ENCODE results near the gene CA5B.
"Not testable (repeated sequence)": the region's sequence is repeated elsewhere in the genome, so short reads cannot be mapped to it uniquely, and the experiment has no call there.

The CA5B gene

GRCh38 chrX:15718283-15718970, 19.6 kb upstream of the CA5B start:
- TF ChIP-seq CTCF (conservative IDR thresholded peaks at IDR 0.05; ENCODE audit: low read length), result no peak
- no peak for DNase-seq (ENCODE audit: low read depth)
- H3K4me3 ChIP-seq (ENCODE audit: low read length), result no peak overlapping the region

DNA sequence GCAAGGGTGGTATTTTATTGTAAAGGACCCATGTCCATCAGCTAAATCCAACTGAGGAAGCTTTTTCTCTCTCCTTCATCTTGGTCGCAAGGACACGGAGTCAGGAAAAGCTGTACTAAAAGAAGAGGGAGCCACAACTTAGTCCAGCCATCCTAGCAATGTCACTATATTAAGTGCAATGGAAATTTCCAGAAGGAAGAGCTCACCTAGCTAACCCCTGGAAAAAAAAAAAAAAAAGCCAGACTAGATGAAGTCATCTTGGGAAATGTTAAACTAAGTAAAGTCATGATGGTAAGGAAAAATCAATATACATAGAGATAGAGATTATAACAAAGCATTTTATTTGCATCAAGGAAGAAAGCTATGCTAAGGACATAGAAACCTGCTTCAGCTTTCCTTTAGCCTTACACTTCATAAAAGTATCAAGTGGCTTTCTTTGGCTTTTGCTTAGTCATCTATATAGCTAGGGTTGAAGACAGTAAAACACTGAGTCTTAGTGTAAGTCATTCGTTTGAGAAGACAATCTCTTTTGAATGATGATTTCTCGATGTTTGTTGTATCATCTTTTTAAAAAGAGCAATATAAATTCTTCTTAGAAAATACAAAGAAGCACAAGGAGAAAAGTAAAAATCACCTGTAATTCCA, 18.6 kb upstream of the CA5B start:
- no peak for TF ChIP-seq CTCF (conservative IDR thresholded peaks at IDR 0.05; ENCODE audit: low read length)
- DNase-seq (ENCODE audit: low read depth), result no peak

GRCh38 chrX:15721911-15722310, 16.2 kb upstream of the CA5B start:
- H3K4me3 ChIP-seq (ENCODE audit: low read length), result no peak overlapping the region
- peak; percentile 13 for DNase-seq (ENCODE audit: low read depth)
- TF ChIP-seq CTCF (conservative IDR thresholded peaks at IDR 0.05; ENCODE audit: low read length), result no peak

More for the DNA sequence above, 18.6 kb upstream of the CA5B start:
- no peak overlapping the region for H3K4me3 ChIP-seq (ENCODE audit: low read length)

GRCh38 chrX:15723887-15724517, 14.1 kb upstream of the CA5B start:
- H3K4me3 ChIP-seq (ENCODE audit: low read length), result no peak overlapping the region
- no peak for DNase-seq (ENCODE audit: low read depth)
- TF ChIP-seq CTCF (conservative IDR thresholded peaks at IDR 0.05; ENCODE audit: low read length), result no peak

DNA sequence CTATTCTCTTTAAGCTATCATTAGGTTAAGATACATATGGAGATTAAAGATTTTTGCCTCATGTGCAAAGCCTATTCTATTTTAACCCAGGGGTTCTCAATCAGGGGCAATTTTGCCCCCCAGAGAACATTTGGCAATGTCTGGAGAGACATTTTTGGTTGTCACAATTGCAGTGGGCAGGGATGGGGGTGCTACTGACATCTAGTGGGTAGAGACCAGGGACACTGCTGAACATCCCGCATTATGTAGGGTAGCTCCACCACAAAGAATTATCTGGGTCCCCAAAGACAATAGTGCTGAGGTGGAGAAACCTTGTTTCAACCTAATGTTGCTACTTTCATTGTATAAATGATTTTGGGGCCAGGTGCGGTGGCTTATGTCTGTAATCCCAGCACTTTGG, 13.2 kb upstream of the CA5B start:
- TF ChIP-seq CTCF (conservative IDR thresholded peaks at IDR 0.05; ENCODE audit: low read length), result no peak
- DNase-seq (ENCODE audit: low read depth), result no peak
- no peak overlapping the region for H3K4me3 ChIP-seq (ENCODE audit: low read length)

DNA sequence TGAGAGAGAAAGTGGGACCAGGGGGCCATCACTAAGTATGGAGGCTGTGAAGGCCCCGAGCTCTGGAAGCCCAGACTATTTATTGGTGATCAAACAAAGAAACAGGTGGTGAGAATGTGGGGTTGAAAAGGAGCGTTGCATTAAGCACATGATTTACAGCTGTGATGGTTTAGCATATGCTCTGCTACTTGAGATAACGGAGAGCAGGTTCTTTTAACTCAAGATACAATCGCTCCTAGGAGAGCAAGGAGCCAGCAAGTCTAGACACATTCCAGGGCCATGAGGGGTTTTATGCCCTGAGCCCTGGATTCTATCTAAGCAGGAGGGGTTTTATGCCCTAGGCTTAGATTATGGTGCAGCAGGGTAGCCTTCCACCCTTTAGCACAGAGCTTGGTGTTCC, 6.7 kb upstream of the CA5B start:
- not testable (repeated sequence) for DNase-seq (ENCODE audit: low read depth); H3K4me3 ChIP-seq (ENCODE audit: low read length)

GRCh38 chrX:15737190-15737958, 696 bp upstream of the CA5B start:
- TF ChIP-seq CTCF (conservative IDR thresholded peaks at IDR 0.05; ENCODE audit: low read length), result no peak
- DNase-seq (ENCODE audit: low read depth), result no peak
- peak overlapping the region; percentile 49 for H3K4me3 ChIP-seq (ENCODE audit: low read length)

Data from AG10803 (cell line).